Lower leg skin (tissue), 4 donors: Measurements from ENCODE around the gene C5orf58. TPM values are rescaled to one million over a fixed set of nuclear protein-coding genes. Genes with fewer than 3 reads are reported as not detected.

Source experiments
- DNase-seq, 2 donors: peaks; one replicate each; pipeline ENCODE4 v3.0.0-alpha.2; 2019; ENCODE audit warnings: low spot score in 2 of 2
- H3K4me3 ChIP-seq: fragments of 200-600 bp; sonication (generic); 2 replicates; pipeline ENCODE4 v1.5.1; 2017; ENCODE audit warnings: mild to moderate bottlenecking, low read depth; ENCODE audit not compliant: poor library complexity, severe bottlenecking
- POLR2A ChIP-seq, 2 donors: fragments of 450-650 bp; IDR thresholded peaks; one replicate each; pipeline ENCODE4 v1.6.1; 2016 to 2017; ENCODE audit warnings: antibody characterized with exemption in 2 of 2, mild to moderate bottlenecking in 1 of 2, moderate library complexity in 1 of 2
- WGBS, 2 donors: methylation state at CpG; one replicate each; pipeline ENCODE4 v1.1.5; 2018; 5-methylcytosine and 5-hydroxymethylcytosine counted together
- intact Hi-C: fragments of 100-400 bp; cut with DNase I; formaldehyde crosslinking; loops from one replicate; pipeline ENCODE4 v1.15.0; 2023; ENCODE audit warnings: low total_unique reads
- total RNA-seq, 4 donors: library from RNA; depleted of rRNA; stranded (reverse); fragments of >200 nt; gene quantifications; one replicate each; pipeline ENCODE4 v1.1.0, GENCODE V29; 2016
- TF ChIP-seq, protein P1 (sequence below), 3 donors: fragments of 450-650 bp; IDR thresholded peaks; one replicate each; pipeline ENCODE4 v1.5.1; 2016; ENCODE audit warnings: antibody characterized with exemption in 3 of 3, mild to moderate bottlenecking in 3 of 3, moderate library complexity in 2 of 3

C5orf58 gene
- total RNA-seq, 4 donors from 2014 or later: 0.19 TPM; not detected in 3

DNA sequence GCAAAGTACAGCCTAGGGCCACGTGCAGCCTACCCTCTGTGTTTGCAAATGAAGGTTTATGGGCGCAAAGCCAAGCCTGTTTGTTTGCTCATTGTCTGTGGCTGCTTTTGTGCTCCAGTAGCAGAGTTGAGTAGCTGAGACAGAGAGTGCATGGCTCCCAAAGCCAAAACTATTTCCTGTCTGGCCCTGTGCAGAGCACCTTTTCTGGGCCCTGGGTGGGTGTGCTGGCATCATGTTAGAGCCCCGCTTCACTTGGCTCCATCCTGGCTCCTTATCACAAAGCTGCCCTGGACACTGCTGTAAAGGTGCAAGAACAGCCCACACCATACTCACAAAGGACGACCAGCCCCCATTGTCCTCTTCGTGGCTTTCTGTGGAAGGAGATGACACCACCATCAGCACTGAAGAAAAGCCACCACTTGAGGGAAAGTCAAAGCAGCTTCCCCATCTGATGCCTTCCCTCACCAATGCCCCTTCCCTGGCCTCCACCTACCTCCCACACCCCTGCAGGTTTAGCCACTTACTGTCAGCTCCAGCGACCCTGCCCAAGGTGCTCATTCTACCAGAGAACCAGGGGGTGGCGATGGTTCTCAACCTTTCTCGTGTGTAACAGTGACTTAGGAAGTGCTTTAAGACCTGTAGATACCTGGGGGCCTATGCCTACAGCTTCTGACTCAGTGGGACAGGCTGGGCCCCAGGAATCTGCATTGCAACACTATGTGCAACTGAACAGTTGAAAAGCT is 41.4 kb downstream of the C5orf58 start:
- no peak for TF ChIP-seq POLR2A (IDR thresholded peaks at IDR 0.05)
- TF ChIP-seq, protein P1, sequence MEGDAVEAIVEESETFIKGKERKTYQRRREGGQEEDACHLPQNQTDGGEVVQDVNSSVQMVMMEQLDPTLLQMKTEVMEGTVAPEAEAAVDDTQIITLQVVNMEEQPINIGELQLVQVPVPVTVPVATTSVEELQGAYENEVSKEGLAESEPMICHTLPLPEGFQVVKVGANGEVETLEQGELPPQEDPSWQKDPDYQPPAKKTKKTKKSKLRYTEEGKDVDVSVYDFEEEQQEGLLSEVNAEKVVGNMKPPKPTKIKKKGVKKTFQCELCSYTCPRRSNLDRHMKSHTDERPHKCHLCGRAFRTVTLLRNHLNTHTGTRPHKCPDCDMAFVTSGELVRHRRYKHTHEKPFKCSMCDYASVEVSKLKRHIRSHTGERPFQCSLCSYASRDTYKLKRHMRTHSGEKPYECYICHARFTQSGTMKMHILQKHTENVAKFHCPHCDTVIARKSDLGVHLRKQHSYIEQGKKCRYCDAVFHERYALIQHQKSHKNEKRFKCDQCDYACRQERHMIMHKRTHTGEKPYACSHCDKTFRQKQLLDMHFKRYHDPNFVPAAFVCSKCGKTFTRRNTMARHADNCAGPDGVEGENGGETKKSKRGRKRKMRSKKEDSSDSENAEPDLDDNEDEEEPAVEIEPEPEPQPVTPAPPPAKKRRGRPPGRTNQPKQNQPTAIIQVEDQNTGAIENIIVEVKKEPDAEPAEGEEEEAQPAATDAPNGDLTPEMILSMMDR (IDR thresholded peaks at IDR 0.05): no peak
- intact Hi-C loops: no loop called here
- no peak overlapping the region for H3K4me3 ChIP-seq
- DNase-seq: no peak
- WGBS, 2 donors: 75 to 81% methylated on average over 8 of the region's 8 CpGs

- no peak overlapping the region for H3K4me3 ChIP-seq
- no peak for DNase-seq
- TF ChIP-seq, protein P1 (IDR thresholded peaks at IDR 0.05): no peak
- TF ChIP-seq POLR2A (IDR thresholded peaks at IDR 0.05): no peak
- WGBS, 2 donors: 82 to 84% methylated on average over 8 of the region's 8 CpGs
- intact Hi-C loops: no loop called here
These were observed 42.7 kb downstream of the C5orf58 start for GRCh38 chr5:170275376-170275994.

DNA sequence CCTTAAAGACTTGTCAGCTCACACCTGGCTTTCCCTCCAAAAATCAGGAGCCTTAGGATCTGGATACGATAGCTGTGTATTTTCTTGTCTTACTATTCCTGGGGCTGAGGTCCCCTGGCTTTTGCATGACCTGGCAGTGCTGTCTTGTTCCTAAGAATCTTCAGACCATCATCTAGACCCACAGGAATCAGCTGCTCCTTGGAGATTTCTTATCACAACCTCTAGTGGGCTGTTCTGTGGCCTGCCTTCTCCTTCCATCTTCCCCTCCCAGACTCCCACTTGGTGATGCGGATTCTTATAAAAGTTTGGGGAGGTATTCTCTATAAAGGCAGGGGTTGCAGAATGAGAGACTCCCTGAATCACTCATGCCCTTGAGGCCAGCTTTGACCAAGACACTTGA is 43.4 kb downstream of the C5orf58 start:
- WGBS, 2 donors: 83 to 88% methylated on average over 2 of the region's 2 CpGs
- intact Hi-C loops: no loop called here
- no peak for DNase-seq
- no peak overlapping the region for H3K4me3 ChIP-seq
- TF ChIP-seq, protein P1 (IDR thresholded peaks at IDR 0.05): no peak
- no peak for TF ChIP-seq POLR2A (IDR thresholded peaks at IDR 0.05)

- no peak overlapping the region for H3K4me3 ChIP-seq
- intact Hi-C loops: no loop called here
- TF ChIP-seq, protein P1 (IDR thresholded peaks at IDR 0.05): no peak
- no peak for TF ChIP-seq POLR2A (IDR thresholded peaks at IDR 0.05)
- WGBS, 2 donors: 76 to 82% methylated on average over 6 of the region's 6 CpGs
- DNase-seq: no peak
These were observed 45.1 kb downstream of the C5orf58 start for GRCh38 chr5:170277867-170278281.

DNA sequence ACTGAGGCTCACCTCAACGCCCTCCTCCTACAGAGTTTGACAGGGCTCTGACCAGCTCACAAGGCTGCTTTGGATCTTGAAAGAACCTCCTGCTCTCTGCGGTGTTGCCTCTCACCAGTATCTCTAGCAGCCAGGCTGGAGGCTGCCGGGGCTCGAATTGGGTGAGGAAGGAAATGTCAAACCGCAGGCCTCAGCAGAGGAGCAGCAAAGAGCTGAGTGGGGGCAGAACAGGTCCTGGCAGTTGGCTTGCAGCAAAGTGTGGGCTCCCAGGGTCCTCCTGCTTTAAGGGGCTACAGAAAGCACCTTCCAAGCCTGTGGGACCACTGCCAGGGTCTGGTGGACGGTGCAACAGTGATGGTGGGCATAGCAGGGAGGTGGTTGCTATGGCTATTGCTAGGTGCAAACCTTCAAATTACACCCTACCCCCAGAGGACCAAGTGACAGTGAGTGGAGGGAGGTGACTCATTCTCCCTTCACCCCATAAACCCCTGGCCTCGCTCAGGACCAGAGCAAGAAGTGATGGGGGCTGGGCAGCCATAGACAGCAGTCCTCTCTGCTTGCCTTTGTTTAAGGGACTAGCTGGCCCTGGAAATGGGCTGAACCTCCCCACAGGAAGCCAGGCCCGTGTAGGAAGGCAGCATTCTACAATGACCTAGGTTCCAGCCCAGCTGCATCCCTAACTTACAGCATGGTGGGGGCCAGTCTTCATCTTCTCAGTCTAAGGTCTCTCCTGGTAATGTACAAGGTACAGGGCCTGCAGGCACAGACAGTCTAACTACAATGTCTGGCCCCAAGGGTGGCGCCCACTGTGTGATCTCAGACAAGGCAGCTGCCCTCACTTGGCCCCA is 46.0 kb downstream of the C5orf58 start:
- intact Hi-C loops: no loop called here
- no peak overlapping the region for H3K4me3 ChIP-seq
- WGBS, 2 donors: 65 to 75% methylated on average over 9 of the region's 9 CpGs
- peak; percentile 51 to 82 for DNase-seq
- TF ChIP-seq, protein P1 (IDR thresholded peaks at IDR 0.05): no peak
- no peak for TF ChIP-seq POLR2A (IDR thresholded peaks at IDR 0.05)
